ENCODE measurements around the gene IVL.

The IVL gene

GRCh38 chr1:152942161-152942560, 33.8 kb downstream of the IVL start:
- TF ChIP-seq, protein P1, sequence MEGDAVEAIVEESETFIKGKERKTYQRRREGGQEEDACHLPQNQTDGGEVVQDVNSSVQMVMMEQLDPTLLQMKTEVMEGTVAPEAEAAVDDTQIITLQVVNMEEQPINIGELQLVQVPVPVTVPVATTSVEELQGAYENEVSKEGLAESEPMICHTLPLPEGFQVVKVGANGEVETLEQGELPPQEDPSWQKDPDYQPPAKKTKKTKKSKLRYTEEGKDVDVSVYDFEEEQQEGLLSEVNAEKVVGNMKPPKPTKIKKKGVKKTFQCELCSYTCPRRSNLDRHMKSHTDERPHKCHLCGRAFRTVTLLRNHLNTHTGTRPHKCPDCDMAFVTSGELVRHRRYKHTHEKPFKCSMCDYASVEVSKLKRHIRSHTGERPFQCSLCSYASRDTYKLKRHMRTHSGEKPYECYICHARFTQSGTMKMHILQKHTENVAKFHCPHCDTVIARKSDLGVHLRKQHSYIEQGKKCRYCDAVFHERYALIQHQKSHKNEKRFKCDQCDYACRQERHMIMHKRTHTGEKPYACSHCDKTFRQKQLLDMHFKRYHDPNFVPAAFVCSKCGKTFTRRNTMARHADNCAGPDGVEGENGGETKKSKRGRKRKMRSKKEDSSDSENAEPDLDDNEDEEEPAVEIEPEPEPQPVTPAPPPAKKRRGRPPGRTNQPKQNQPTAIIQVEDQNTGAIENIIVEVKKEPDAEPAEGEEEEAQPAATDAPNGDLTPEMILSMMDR (IDR thresholded peaks at IDR 0.05; ENCODE audit: insufficient read depth, low read depth, low read length, missing control alignments): no peak
- DNase-seq (ENCODE audit: low read depth): no peak
- H3K4me3 ChIP-seq (ENCODE audit: low read depth, low read length): no peak overlapping the region

DNA sequence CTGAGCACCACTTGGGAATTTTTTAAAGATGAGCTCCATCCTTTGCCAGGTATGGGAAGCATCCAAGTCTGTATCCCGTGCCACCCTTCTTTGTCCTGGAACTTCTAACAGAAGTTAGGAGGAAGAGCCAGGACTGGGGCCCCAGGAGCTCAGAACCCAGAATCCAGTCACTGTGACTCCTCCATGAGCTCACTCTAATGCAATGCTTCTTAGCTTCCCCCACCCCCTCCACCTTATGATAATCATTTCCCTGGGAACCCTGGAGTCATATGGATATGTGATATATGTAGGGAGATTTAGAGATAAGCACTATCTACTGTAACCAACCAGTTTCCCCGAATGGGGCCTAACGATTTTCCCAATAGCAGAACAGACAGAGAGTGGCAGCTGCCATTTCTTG, 37.9 kb downstream of the IVL start:
- TF ChIP-seq, protein P1 (IDR thresholded peaks at IDR 0.05; ENCODE audit: insufficient read depth, low read depth, low read length, missing control alignments): no peak
- DNase-seq (ENCODE audit: low read depth): no peak
- no peak overlapping the region for H3K4me3 ChIP-seq (ENCODE audit: low read depth, low read length)

- no peak within 1 kb of the TSS for H3K4me3 ChIP-seq (ENCODE audit: low read depth, low read length)
- TF ChIP-seq, protein P1 (IDR thresholded peaks at IDR 0.05; ENCODE audit: insufficient read depth, low read depth, low read length, missing control alignments): no peak
- DNase-seq (ENCODE audit: low read depth): no peak
These were observed 38.4 kb downstream of the IVL start, which contains the start of gene SPRR5 for GRCh38 chr1:152946651-152947256. SPRR5 (plus strand) TSS chr1:152947206; CDS start chr1:152948555, 1,349 bp downstream.

DNA sequence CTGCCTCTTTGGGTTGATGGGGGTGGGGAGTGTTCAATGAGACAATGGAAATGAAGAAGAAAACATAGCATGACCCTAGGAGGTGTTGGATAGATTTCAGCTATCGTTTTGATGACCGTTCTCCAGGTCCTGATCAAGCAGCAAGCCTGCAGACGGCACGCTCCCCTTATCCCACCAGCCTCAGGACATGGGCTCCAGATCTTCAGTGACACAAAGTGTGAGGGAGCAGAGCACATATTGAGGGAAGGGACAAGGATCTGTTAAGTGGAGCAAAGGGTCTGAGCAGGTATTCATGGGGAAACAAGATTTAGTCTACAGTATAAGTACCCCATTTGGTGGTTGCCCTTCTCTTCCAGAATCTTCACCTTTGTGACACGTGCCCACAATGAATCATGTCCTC, 43.4 kb downstream of the IVL start:
- H3K4me3 ChIP-seq (ENCODE audit: low read depth, low read length): no peak overlapping the region
- TF ChIP-seq, protein P1 (IDR thresholded peaks at IDR 0.05; ENCODE audit: insufficient read depth, low read depth, low read length, missing control alignments): no peak
- DNase-seq (ENCODE audit: low read depth): no peak

DNA sequence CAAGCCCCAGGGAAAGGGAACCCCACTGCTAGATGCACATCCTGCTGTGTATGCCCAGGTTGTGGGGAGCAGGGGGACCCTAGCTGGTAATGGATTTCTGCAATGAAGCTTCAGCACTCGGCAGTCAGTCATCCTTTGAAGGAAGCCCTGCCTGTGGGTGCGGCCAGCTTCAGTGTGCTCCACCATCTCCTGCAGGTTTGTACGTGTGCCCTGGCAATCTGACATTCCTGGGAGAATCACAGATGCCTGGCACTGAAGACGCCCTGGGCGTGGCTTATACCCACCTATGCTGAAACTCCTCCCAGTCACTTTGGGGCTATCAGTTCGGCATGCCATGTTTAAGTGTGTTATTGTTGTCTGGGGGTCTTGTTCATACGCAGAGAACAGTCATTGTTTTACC, 45.4 kb downstream of the IVL start:
- H3K4me3 ChIP-seq (ENCODE audit: low read depth, low read length): no peak overlapping the region

DNA sequence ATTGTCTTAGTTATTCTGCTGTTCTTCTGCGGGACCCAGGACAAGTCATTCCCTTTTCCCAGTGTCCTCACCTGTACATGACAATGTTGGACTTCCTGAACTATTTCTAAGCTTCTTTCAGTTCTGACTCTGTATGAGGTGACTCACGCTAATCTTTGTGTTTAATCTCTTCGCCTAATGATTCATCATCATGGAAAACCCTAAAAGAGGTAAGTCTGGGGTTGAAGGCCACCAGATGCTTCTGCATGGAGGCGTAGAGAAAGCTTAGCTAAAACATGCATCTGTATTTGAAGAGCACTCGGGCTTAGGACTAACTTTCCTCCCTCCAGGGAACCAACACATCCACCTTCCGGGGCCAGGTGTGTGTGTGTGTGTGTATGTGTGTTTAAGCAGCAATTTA, 46.1 kb downstream of the IVL start:
- TF ChIP-seq, protein P1 (IDR thresholded peaks at IDR 0.05; ENCODE audit: insufficient read depth, low read depth, low read length, missing control alignments): no peak
- H3K4me3 ChIP-seq (ENCODE audit: low read depth, low read length): no peak overlapping the region
- DNase-seq (ENCODE audit: low read depth): no peak

More for the DNA sequence above, 45.4 kb downstream of the IVL start:
- TF ChIP-seq, protein P1 (IDR thresholded peaks at IDR 0.05; ENCODE audit: insufficient read depth, low read depth, low read length, missing control alignments): no peak
- no peak for DNase-seq (ENCODE audit: low read depth)

- no peak for DNase-seq (ENCODE audit: low read depth)
- TF ChIP-seq, protein P1 (IDR thresholded peaks at IDR 0.05; ENCODE audit: insufficient read depth, low read depth, low read length, missing control alignments): no peak
- H3K4me3 ChIP-seq (ENCODE audit: low read depth, low read length): no peak overlapping the region
These were observed 49.2 kb downstream of the IVL start for GRCh38 chr1:152957561-152957960.
